Stimulated activated CD4-positive, alpha-beta T cell treated with anti-CD3 and anti-CD28 coated beads, TNF-alpha, amount 100 ng/mL, for 4 hours (primary cell): Measurements from ENCODE around the gene EMCN.
"Not testable (repeated sequence)": the region's sequence is repeated elsewhere in the genome, so short reads cannot be mapped to it uniquely, and the experiment has no call there.

Experiments used
- DNase-seq, 3 experiments: peaks; one replicate each; pipeline ENCODE4 v3.0.0-alpha.2; 2020; ENCODE audit warnings: low read depth in 3 of 3

Gene EMCN, protein sequence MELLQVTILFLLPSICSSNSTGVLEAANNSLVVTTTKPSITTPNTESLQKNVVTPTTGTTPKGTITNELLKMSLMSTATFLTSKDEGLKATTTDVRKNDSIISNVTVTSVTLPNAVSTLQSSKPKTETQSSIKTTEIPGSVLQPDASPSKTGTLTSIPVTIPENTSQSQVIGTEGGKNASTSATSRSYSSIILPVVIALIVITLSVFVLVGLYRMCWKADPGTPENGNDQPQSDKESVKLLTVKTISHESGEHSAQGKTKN

DNA sequence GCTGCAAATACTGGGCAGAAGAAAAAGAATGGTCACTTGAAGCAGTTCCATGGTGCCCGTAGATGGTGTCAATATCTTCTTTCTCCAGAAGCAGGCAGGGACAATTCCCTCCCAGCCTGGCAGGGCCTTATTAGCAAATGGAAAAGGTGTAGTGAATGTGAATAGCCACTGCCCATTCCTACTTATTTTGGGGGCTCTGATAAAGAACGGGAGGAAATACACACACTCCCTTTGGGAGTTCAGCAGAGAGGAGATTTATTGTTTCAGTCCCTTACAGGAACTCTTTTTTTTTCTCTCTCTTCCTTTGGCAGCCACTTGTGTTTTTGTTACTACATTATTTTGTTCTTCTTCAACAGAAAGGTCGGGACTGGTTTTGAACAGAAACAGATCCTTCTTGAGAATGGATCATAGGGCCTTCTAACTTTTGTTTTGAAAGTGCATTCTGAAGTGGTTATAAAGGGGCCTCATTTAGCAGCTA lies at the start of gene EMCN:
Gene EMCN (minus strand): TSS at position 159 of the 478 bp plus-strand sequence. CDS start 108 bp downstream, at position 51.
- no peak for DNase-seq

GRCh38 chr4:100566396-100566795 lies 48.6 kb upstream of the EMCN start:
- no peak for DNase-seq

DNA sequence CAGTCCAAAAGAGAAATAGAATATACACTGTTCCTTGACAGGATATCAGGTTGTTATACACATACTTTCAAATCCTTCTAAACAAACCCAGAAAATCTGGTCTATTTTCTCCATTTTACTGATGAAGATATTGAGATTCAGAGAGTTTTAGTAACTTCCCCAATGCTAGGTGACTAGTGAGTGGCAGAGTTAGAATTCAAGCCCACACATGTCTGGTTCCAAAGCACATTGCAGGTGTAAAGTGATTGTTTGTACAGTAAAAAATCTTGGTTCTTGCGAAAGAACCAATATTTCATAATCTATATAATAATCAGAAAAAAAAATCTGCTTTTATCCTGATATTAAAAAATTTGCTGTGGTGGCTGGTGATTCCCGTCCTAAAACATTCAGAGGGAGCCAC lies 39.5 kb upstream of the EMCN start:
- no peak for DNase-seq

DNA sequence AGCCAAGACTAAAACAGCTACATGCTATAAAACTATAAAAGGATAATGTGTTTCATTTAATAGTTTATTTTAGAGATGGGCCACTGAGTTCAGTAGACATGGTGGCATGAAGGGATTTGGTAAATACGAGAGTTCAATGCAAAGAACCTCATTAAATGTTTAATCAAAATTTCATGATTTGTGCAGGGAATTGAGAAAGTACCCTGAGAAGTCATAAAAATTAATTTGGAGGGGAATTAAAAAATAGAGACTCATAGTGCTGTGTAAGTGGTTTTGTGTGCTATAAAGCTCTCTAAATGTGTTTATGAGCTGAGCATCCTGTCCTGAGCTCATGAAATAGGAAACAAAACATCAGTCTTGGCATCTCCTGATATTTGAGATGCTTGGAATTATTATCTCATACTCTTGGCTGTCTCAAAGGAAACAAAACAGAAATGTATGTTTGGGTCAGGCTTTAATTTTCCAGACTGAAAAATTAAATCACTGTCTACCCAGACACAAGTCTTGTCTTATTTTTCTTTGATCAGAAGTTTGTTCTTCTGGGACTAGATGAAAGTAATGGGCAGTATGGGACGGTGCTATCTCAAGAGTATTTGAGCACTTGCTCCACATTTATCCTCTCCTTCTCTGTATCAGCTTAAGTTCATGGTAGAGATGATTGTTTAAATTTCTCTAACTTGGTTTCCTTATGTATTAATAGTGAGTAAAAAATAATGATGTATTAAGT lies 38.0 kb upstream of the EMCN start:
- DNase-seq: no peak

- no peak for DNase-seq
These were observed 30.4 kb upstream of the EMCN start for GRCh38 chr4:100548200-100548560.

DNA sequence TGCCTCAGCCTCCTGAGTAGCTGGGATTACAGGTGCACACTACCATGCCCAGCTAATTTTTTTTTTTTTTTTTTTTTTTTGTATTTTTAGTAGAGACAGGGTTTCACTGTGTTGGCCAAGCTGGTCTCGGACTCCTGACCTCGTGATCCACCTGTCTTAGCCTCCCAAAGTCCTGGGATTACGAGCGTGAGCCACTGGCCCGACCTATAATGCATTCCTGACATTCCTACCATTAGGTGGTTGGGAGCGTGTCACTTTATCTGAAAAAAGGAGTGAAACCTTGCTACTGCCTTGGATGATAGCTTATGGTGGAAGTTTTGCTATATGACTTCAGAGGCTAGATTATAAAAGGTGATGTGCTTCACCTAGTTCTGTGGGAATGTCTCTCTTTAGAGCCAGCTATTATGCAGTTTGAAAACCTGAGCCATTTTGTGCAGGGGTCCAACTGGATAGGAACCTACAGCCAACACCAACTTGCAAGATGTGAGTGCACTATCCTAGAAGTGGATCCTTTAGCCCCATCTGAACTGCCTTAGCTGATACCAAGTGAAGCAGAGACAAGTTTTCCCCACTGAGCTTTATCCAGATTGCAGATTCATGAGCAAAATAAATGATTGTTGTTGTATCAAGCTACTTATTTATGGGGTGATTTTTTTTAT lies 29.8 kb upstream of the EMCN start:
- DNase-seq: no peak

DNA sequence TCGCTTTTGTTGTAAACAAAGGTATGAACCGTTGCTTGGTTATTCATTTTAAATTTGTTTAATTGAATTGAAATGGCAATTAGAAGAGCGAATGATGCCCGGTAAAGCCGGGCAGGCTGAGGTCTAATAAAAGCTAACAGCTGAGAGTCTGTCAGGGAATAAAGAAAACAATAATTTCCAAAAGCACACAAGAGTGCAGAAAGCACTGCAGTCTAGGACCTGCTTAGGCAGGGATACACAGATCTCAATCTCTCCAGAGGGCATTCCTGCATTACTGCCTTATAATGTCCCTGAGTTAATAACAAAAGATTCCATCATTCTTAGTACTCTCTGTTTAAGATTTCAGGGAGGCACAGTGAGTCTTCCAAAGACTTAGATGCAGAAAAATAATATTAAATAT lies 27.6 kb upstream of the EMCN start:
- no peak for DNase-seq

DNA sequence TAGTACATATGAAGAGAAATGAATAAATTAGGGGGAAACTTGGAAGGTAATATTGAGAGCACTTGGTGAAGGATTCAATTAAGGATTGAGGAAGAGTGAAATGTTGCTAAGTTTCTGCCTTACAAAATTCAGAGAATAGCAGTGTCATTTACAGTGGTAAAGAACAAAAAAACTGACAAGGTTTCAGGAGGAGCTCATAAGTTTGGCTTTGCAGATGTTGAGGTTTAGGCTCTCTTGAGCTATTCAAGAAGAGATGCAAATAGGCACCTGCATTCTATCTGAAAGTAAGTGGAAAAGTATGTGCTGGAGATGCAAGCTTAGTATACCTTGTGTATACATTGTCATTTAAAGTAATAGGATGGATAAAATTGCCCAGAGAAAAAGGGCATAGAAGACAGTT lies 22.3 kb upstream of the EMCN start:
- DNase-seq: no peak

DNA sequence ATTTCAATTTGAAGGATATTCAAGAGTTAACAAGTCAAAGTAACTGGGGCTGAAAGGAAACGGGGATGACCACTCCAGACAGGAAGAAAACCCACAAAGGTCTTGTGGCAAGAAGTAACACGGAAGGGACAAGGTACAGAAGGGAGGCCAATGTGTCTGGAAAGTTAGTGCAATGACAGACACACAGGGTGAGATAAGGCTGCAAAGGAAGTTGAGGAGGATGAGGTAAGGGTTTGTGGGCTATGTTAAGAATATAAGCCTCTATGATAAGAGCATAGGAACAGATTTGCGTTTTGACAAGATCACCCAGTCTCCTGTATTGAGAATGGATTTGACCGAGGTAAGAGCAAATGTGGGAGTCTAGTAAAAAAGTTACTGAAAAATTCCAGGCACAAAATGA lies 21.9 kb upstream of the EMCN start:
- DNase-seq: no peak

DNA sequence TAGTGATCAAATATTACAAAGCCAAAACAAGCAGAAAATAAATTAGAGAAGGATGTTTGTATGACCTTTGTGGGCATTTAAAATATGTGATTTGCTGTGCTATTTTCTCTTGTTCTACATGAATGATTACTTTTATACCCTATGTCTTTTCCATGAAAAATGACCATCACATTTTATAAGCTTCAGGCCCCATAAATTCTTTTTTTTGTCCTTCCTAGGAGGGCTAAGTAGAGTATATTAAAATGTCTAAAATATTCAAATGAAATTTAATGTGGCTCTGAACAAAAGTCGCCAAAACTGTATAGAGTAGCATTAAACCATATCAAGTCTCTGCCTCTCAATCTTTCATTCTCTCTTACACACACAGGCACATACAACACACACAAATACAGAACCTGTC lies 15.9 kb upstream of the EMCN start:
- no peak for DNase-seq

DNA sequence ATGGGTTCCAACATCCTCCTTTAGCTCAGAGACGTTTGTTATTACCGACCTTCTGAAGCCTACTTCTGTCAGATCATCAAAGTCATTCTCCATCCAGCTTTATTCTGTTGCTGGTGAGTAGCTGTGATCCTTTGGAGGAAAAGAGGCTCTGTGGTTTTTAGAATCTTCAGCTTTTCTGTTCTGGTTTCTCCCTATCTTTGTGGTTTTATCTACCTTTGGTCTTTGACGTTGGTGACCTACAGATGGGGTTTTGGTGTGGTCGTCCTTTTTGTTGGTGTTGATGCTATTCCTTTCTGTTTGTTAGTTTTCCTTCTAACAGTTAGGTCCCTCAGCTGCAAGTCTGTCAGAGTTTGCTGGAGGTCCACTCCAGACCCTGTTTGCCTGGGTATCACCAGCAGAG lies 12.3 kb upstream of the EMCN start:
- not testable (repeated sequence) for DNase-seq

DNA sequence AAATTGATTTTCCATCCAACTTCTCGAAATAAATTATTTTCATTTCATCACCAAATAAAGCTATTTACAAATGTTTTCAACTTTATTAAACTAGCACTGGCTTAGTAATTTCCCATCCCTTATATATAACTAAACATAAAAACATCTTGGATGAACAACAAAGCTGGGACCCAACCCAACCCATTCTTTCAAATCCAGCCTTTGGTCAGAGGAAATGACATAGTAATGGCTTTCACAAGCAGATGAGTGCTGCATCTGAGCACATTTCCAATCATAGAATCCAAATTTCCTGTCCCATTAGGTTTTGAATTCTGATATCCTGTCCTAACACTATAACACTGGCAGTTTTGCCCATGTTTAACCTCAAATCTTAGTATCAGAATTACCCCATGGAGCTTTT lies 7.9 kb upstream of the EMCN start:
- DNase-seq: no peak

- no peak for DNase-seq
These were observed 1.4 kb upstream of the EMCN start for GRCh38 chr4:100519205-100519604.

DNA sequence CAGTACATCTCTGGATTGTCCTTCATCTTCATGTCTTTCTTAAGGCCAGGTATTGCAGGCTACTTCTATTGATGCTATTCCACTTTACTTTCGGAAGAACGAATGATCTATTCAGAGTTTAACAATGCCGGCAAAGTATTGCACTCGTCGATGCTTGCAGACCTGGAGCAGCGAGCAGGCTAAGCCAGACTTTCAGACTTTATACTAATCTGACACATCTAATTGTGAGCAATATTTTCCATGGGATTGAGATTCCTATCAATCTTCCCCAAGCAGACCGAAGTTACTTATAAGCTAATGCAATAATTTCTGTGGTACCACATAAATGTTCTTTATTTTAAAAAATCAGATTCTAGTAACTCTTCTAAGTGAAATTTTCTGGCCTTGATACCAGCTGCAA lies 1.6 kb downstream of the EMCN start:
- DNase-seq: no peak

DNA sequence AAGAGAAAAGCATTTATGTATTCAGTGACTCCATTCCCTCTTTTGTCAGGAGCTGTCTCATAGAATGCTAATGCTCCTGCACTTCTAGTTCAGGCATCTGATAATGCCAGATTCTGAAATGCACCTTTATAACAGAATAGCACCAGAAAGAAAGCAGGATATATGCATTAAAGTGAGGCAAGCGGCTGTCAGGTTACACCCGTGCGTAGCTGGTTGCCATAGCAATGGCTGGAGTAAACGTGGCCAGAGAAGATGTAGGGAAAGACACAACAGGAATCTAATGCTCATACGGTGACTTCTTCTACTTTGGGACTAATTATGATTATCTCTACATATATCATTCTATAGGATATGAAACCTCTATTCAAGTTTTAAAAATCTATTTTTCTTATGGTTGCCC lies 5.9 kb downstream of the EMCN start:
- no peak for DNase-seq

GRCh38 chr4:100510551-100510950 lies 7.3 kb downstream of the EMCN start:
- DNase-seq: no peak

- DNase-seq: no peak
These were observed 8.4 kb downstream of the EMCN start for GRCh38 chr4:100509386-100509785.

- no peak for DNase-seq
These were observed 9.1 kb downstream of the EMCN start for GRCh38 chr4:100508691-100509090.

GRCh38 chr4:100504086-100504874 lies 13.5 kb downstream of the EMCN start:
- DNase-seq: no peak

DNA sequence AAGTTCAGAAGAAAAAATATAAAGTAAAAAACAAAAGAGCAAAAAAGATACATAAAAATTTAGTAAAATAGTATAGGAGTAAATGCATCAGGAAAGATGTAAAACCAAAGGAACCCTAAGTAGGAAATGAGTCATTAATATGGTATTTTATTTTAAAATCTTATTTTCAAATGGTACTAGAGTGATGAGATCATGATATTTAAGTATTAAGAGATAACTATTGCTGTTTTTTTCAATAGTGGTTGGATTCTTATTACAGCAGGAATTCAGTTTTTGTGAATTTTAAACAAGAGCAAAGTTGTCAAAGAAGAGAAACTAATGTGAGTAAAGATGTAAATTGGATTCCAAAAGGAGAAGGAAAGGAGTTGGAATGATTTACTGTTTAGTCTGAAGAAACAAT lies 20.0 kb downstream of the EMCN start:
- DNase-seq: no peak

- no peak for DNase-seq
These were observed 22.7 kb downstream of the EMCN start for GRCh38 chr4:100495074-100495473.

- DNase-seq: no peak
These were observed 23.7 kb downstream of the EMCN start for GRCh38 chr4:100494166-100494565.
